PC-9 (cell line): ENCODE data around the gene RPL37A.

ENCODE experiments used
- CTCF ChIP-seq: fragments of 200-600 bp; sonication (generic); conservative IDR thresholded peaks from 2 replicates; pipeline ENCODE4 v1.6.1; 2017; ENCODE audit warnings: mixed run types, antibody characterized with exemption, mild to moderate bottlenecking, moderate library complexity
- EZH2 ChIP-seq: fragments of 200-600 bp; sonication (generic); IDR thresholded peaks from 2 replicates; pipeline ENCODE4 v1.8.0; 2017; ENCODE audit warnings: antibody characterized with exemption, low read depth

GRCh38 chr2:216492597-216493333, 5.9 kb upstream of the RPL37A start:
- TF ChIP-seq CTCF (no peak), EZH2 (no peak)
